Karpas-422 (cell line): ENCODE results near the gene NETO2. TPM values are rescaled to one million over a fixed set of nuclear protein-coding genes. Genes with fewer than 3 reads are reported as not detected.

Experiments
- DNase-seq: peaks from one replicate; pipeline ENCODE4 v3.0.0-alpha.2; 2015
- H2AFZ ChIP-seq: fragments of 200-600 bp; sonication (generic); 2 replicates; pipeline ENCODE4 v1.6.1; 2014; ENCODE audit warnings: antibody characterized with exemption, low read length, mixed read lengths
- H3K27ac ChIP-seq: fragments of 200-600 bp; sonication (generic); 2 replicates; pipeline ENCODE4 v1.5.1; 2014; ENCODE audit warnings: mild to moderate bottlenecking, low read length, moderate library complexity
- H3K27me3 ChIP-seq: fragments of 200-600 bp; sonication (generic); 2 replicates; pipeline ENCODE4 v1.6.1; 2014; ENCODE audit warnings: low read length, mixed read lengths
- H3K36me3 ChIP-seq: fragments of 200-600 bp; sonication (generic); 2 replicates; pipeline ENCODE4 v1.6.1; 2014; ENCODE audit warnings: low read length, mixed read lengths; ENCODE audit not compliant: insufficient read depth
- H3K4me1 ChIP-seq: fragments of 200-600 bp; sonication (generic); 2 replicates; pipeline ENCODE4 v1.6.1; 2014; ENCODE audit warnings: mild to moderate bottlenecking, low read length, mixed read lengths
- H3K4me2 ChIP-seq: fragments of 200-600 bp; sonication (generic); 2 replicates; pipeline ENCODE4 v1.6.1; 2014; ENCODE audit warnings: low read length, low read depth, mild to moderate bottlenecking; ENCODE audit not compliant: poor library complexity, severe bottlenecking
- H3K4me3 ChIP-seq: fragments of 200-600 bp; sonication (generic); 2 replicates; pipeline ENCODE4 v1.5.1; 2014; ENCODE audit warnings: mild to moderate bottlenecking, antibody characterized with exemption, low read length, mixed read lengths
- H3K79me2 ChIP-seq: fragments of 200-600 bp; sonication (generic); 2 replicates; pipeline ENCODE4 v1.6.1; 2014; ENCODE audit warnings: mild to moderate bottlenecking, low read length, mixed read lengths
- H3K9ac ChIP-seq: fragments of 200-600 bp; sonication (generic); 2 replicates; pipeline ENCODE4 v1.6.0; 2014; ENCODE audit warnings: low read length
- H3K9me2 ChIP-seq: fragments of 200-600 bp; sonication (generic), shearing (Covaris generic); replicated peaks from 2 replicates; pipeline ENCODE4 v1.6.0; 2014; ENCODE audit warnings: mild to moderate bottlenecking, low read length, moderate library complexity; ENCODE audit not compliant: insufficient read depth
- H3K9me3 ChIP-seq: fragments of 300-700, 200-600 bp; sonication (generic); 2 replicates; pipeline ENCODE4 v1.6.1; 2014; ENCODE audit warnings: low read length, mixed read lengths
- H4K20me1 ChIP-seq: fragments of 200-600 bp; sonication (generic); 2 replicates; pipeline ENCODE4 v1.6.1; 2014; ENCODE audit warnings: mild to moderate bottlenecking, antibody characterized with exemption, low read length, low read depth; ENCODE audit not compliant: insufficient read depth
- total RNA-seq: library from RNA; depleted of rRNA; stranded (reverse); fragments of >200 nt; shearing (Covaris generic); gene quantifications from 2 replicates; pipeline ENCODE4 v1.2.3, GENCODE V29; 2014; ENCODE audit warnings: low replicate concordance

NETO2 gene
- total RNA-seq, 1 experiment from 2014 or later: 83.9 TPM

DNA sequence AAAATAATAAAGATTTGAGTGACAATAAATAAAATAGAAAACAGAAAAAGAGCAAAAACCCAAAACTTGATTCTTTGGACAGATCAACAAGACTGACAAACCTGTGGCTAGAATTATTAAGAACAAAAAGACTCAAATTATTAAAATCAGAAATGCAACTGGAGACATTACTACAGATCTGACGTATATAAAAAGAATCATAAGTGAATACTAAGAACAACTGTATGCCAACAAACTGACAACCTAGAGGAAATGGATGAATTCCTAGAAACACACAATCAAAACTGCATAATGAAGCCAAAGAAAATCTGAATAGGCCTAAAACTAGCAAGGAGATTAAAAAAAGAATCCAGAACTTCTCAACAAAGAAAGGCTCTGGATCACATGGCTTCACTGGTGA lies 47.4 kb downstream of the NETO2 start:
- Histone ChIP-seq H3K9me3 (no peaks in the 10 kb centered on the region), H3K9me2 (no peaks in the 10 kb centered on the region), H3K4me1 (peaks cover 6% of the 10 kb centered on the region), H3K36me3 (peaks cover 36% of the 10 kb centered on the region; the same call in 1 of the 2 replicates), H3K4me3 (no peak overlapping the region), H3K27me3 (no peaks in the 10 kb centered on the region), H4K20me1 (0 out of 2 replicates have a peak, but pooled peaks cover 5% of the 10 kb centered on the region), H3K79me2 (peaks cover 59% of the 10 kb centered on the region), H3K9ac (no peak overlapping the region), H2AFZ (no peak overlapping the region), H3K27ac (no peak overlapping the region), H3K4me2 (no peak overlapping the region)
- DNase-seq: no peak

- H3K79me2 ChIP-seq: no peaks in the 10 kb centered on the region
- H4K20me1 ChIP-seq: peaks cover 14% of the 10 kb centered on the region
- no peak for DNase-seq
- no peak overlapping the region for H3K4me3 ChIP-seq
- peaks cover 25% of the 10 kb centered on the region for H3K4me1 ChIP-seq
- H3K9me3 ChIP-seq: no peaks in the 10 kb centered on the region
- H3K27ac ChIP-seq: no peak overlapping the region
- no peak overlapping the region for H3K9ac ChIP-seq
- no peaks in the 10 kb centered on the region for H3K27me3 ChIP-seq
- H3K36me3 ChIP-seq: peaks cover 50% of the 10 kb centered on the region
- H3K4me2 ChIP-seq: no peak overlapping the region
- no peak overlapping the region for H2AFZ ChIP-seq
- H3K9me2 ChIP-seq: no peaks in the 10 kb centered on the region
Observed at GRCh38 chr16:47084198-47084597, 59.5 kb downstream of the NETO2 start.

GRCh38 chr16:47082099-47082865 lies 61.5 kb downstream of the NETO2 start:
- Histone ChIP-seq H4K20me1 (peaks cover 14% of the 10 kb centered on the region), H3K4me1 (peaks cover 25% of the 10 kb centered on the region), H3K79me2 (no peaks in the 10 kb centered on the region), H3K4me2 (no peak overlapping the region), H3K9ac (no peak overlapping the region), H3K4me3 (no peak overlapping the region), H2AFZ (no peak overlapping the region), H3K27me3 (no peaks in the 10 kb centered on the region), H3K9me3 (no peaks in the 10 kb centered on the region), H3K36me3 (peaks cover 44% of the 10 kb centered on the region), H3K27ac (no peak overlapping the region), H3K9me2 (no peaks in the 10 kb centered on the region)
- DNase-seq: no peak

- Histone ChIP-seq H3K4me3 (no peak overlapping the region), H3K36me3 (peaks cover 38% of the 10 kb centered on the region), H3K9ac (no peak overlapping the region), H4K20me1 (peaks cover 12% of the 10 kb centered on the region), H3K4me1 (peaks cover 28% of the 10 kb centered on the region), H3K79me2 (no peaks in the 10 kb centered on the region), H3K27me3 (no peaks in the 10 kb centered on the region), H2AFZ (no peak overlapping the region), H3K9me2 (no peaks in the 10 kb centered on the region), H3K4me2 (no peak overlapping the region), H3K27ac (no peak overlapping the region), H3K9me3 (no peaks in the 10 kb centered on the region)
- DNase-seq: no peak
Observed at GRCh38 chr16:47081115-47081514, 62.6 kb downstream of the NETO2 start.

- no peaks in the 10 kb centered on the region for H3K79me2 ChIP-seq
- H3K9me3 ChIP-seq: no peaks in the 10 kb centered on the region
- no peaks in the 10 kb centered on the region for H3K27me3 ChIP-seq
- no peak overlapping the region for H3K4me3 ChIP-seq
- DNase-seq: no peak
- H3K27ac ChIP-seq: no peak overlapping the region
- H3K4me2 ChIP-seq: no peak overlapping the region
- peaks cover 28% of the 10 kb centered on the region for H3K4me1 ChIP-seq
- peaks cover 11% of the 10 kb centered on the region for H4K20me1 ChIP-seq
- H3K36me3 ChIP-seq: peaks cover 37% of the 10 kb centered on the region
- H3K9ac ChIP-seq: no peak overlapping the region
- no peak overlapping the region for H2AFZ ChIP-seq
- H3K9me2 ChIP-seq: no peaks in the 10 kb centered on the region
Observed at GRCh38 chr16:47079860-47080259, 63.9 kb downstream of the NETO2 start.

GRCh38 chr16:47073223-47074155 lies 70.3 kb downstream of the NETO2 start:
- no peak for DNase-seq
- no peak overlapping the region for H3K27ac ChIP-seq

GRCh38 chr16:47072158-47072557 lies 71.6 kb downstream of the NETO2 start:
- Histone ChIP-seq H2AFZ (no peak overlapping the region), H3K36me3 (no peaks in the 10 kb centered on the region), H3K4me2 (no peak overlapping the region), H3K79me2 (no peaks in the 10 kb centered on the region), H4K20me1 (no peaks in the 10 kb centered on the region), H3K27me3 (no peaks in the 10 kb centered on the region), H3K4me1 (0 out of 2 replicates have a peak, but pooled peaks cover 3% of the 10 kb centered on the region), H3K9ac (no peak overlapping the region), H3K27ac (no peak overlapping the region), H3K9me3 (no peaks in the 10 kb centered on the region), H3K9me2 (no peaks in the 10 kb centered on the region), H3K4me3 (no peak overlapping the region)
- no peak for DNase-seq

More at GRCh38 chr16:47073223-47074155, 70.3 kb downstream of the NETO2 start:
- H3K36me3 ChIP-seq: no peaks in the 10 kb centered on the region
- no peak overlapping the region for H3K4me3 ChIP-seq
- H4K20me1 ChIP-seq: no peaks in the 10 kb centered on the region; the same call in 1 of the 2 replicates
- H2AFZ ChIP-seq: no peak overlapping the region
- H3K9me2 ChIP-seq: no peaks in the 10 kb centered on the region
- H3K4me1 ChIP-seq: 0 out of 2 replicates have a peak, but pooled peaks cover 3% of the 10 kb centered on the region
- H3K4me2 ChIP-seq: no peak overlapping the region
- no peaks in the 10 kb centered on the region for H3K27me3 ChIP-seq
- H3K9me3 ChIP-seq: no peaks in the 10 kb centered on the region
- no peaks in the 10 kb centered on the region for H3K79me2 ChIP-seq
- no peak overlapping the region for H3K9ac ChIP-seq
